H1 (cell line): ENCODE results near the gene IRF8. TPM values are rescaled to one million over a fixed set of nuclear protein-coding genes. Genes with fewer than 3 reads are reported as not detected.

Experiments
- ATF3 ChIP-seq: IDR thresholded peaks from 2 replicates; pipeline ENCODE4 v1.6.1; 2011; ENCODE audit warnings: low read depth, mild to moderate bottlenecking, low read length; ENCODE audit not compliant: insufficient read depth
- CHD7 ChIP-seq: fragments of 300-600 bp; sonication (generic); IDR thresholded peaks from 2 replicates; pipeline ENCODE4 v1.7.1; 2012; ENCODE audit warnings: low read length, moderate library complexity, mild to moderate bottlenecking, inconsistent platforms; ENCODE audit not compliant: insufficient replicate concordance
- FOSL1 ChIP-seq: IDR thresholded peaks from 2 replicates; pipeline ENCODE4 v1.6.1; 2011; ENCODE audit warnings: mild to moderate bottlenecking, low read depth, low read length, moderate library complexity; ENCODE audit not compliant: insufficient read depth
- HDAC2 ChIP-seq, 2 experiments: fragments of 300-600 bp in 1 of 2; sonication (generic) in 1 of 2; IDR thresholded peaks; 2 replicates each; pipeline ENCODE4 v1.6.1; 2011 to 2012; ENCODE audit warnings: low read depth in 2 of 2, low read length in 2 of 2, mild to moderate bottlenecking in 2 of 2, moderate library complexity in 2 of 2, borderline replicate concordance in 1 of 2, inconsistent platforms in 1 of 2
- KDM4A ChIP-seq: IDR thresholded peaks from one replicate; pipeline ENCODE4 v1.7.1; 2012; ENCODE audit warnings: low read depth, mild to moderate bottlenecking, moderate library complexity, low read length, inconsistent platforms; ENCODE audit not compliant: severe bottlenecking
- POU5F1 ChIP-seq: IDR thresholded peaks from 2 replicates; pipeline ENCODE4 v1.6.1; 2011; ENCODE audit warnings: low read depth, mild to moderate bottlenecking, low read length, moderate library complexity
- RXRA ChIP-seq: IDR thresholded peaks from 2 replicates; pipeline ENCODE4 v1.6.1; 2011; ENCODE audit warnings: low read depth, mild to moderate bottlenecking, low read length, moderate library complexity; ENCODE audit not compliant: insufficient read depth
- ZNF274 ChIP-seq: IDR thresholded peaks from 2 replicates; pipeline ENCODE4 v1.7.0; 2012; ENCODE audit warnings: low read length, borderline replicate concordance; ENCODE audit errors: extremely low read depth
- polyA plus RNA-seq, 7 experiments: library from polyadenylated mRNA; depleted of rRNA in 3 of 7; stranded (reverse) in 5 of 7; unstranded in 2 of 7; fragments of >200 nt in 5 of 7; fragments of 200-250 nt in 2 of 7; gene quantifications; 1 replicate in 5 of 7; 2 replicates in 1 of 7; 4 replicates in 1 of 7; pipeline versions ENCODE4 v1.2.1 to v1.2.3, GENCODE V29; 2011 to 2013; ENCODE audit warnings: missing spikeins in 2 of 7, mixed read lengths in 2 of 7
- total RNA-seq: library from RNA; stranded (reverse); fragmentation: NEBNext Ultra II Directional; extraction: Animal tissue kit (Norgen Biotek cat#: 25700); gene quantifications from 2 replicates; pipeline ENCODE4 v1.2.1, GENCODE V29; 2021

IRF8 gene
- total and polyA plus RNA-seq, 2 of the 8 experiments (the other 6 are each of a cell fraction or from before 2014, with no cell fraction given), result 0.35 to 2.0 TPM

- TF ChIP-seq CHD7 (no peak), KDM4A (no peak), FOSL1 (no peak), RXRA (no peak), ZNF274 (no peak), ATF3 (no peak), HDAC2 (IDR thresholded peaks at IDR 0.05; ENCODE audit: borderline replicate concordance in 1 of 2, low read depth in 2 of 2, low read length in 2 of 2) (no peak), POU5F1 (no peak)
Measured at GRCh38 chr16:85900027-85900792, 1.2 kb downstream of the IRF8 start (continued).
